ENCODE data around the gene HTN3.
"Not testable (repeated sequence)": the region's sequence is repeated elsewhere in the genome, so short reads cannot be mapped to it uniquely, and the experiment has no call there.

HTN3 gene

GRCh38 chr4:70028159-70028558 is at the start of gene HTN3:
TSS of gene HTN3 (plus strand) at chr4:70028459. CDS start at chr4:70030741, 2,282 bp downstream.
- DNase-seq = not testable (repeated sequence)

GRCh38 chr4:69984030-69984443 is 44.2 kb upstream of the HTN3 start:
- no peak for DNase-seq

- no peak for DNase-seq
Measured at GRCh38 chr4:69986663-69987062, 41.6 kb upstream of the HTN3 start.

- no peak for DNase-seq
Measured at GRCh38 chr4:69991016-69991415, 37.2 kb upstream of the HTN3 start.

GRCh38 chr4:69994782-69995181 is 33.5 kb upstream of the HTN3 start:
- no peak for DNase-seq

GRCh38 chr4:69995526-69996016 is 32.7 kb upstream of the HTN3 start, which contains the start of gene STATH:
TSS of gene STATH (plus strand) at chr4:69995966. CDS start at chr4:69998438, 2,472 bp downstream.
- DNase-seq = no peak

GRCh38 chr4:69999420-69999819 is 28.8 kb upstream of the HTN3 start:
- no peak for DNase-seq

GRCh38 chr4:70000711-70001110 is 27.5 kb upstream of the HTN3 start:
- DNase-seq = no peak

- DNase-seq = no peak
Measured at GRCh38 chr4:70002507-70002906, 25.8 kb upstream of the HTN3 start.

GRCh38 chr4:70008771-70009170 is 19.5 kb upstream of the HTN3 start:
- DNase-seq = no peak

- not testable (repeated sequence) for DNase-seq
Measured at GRCh38 chr4:70019006-70019405, 9.3 kb upstream of the HTN3 start.

GRCh38 chr4:70023218-70023617 is 5.0 kb upstream of the HTN3 start:
- DNase-seq = no peak

- DNase-seq = no peak
Measured at GRCh38 chr4:70027011-70027410, 1.2 kb upstream of the HTN3 start.

- not testable (repeated sequence) for DNase-seq
Measured at GRCh38 chr4:70037559-70037958, 9.3 kb downstream of the HTN3 start.

- not testable (repeated sequence) for DNase-seq
Measured at GRCh38 chr4:70039928-70040327, 11.7 kb downstream of the HTN3 start.

GRCh38 chr4:70041652-70042286 is 13.5 kb downstream of the HTN3 start:
- no peak for DNase-seq

GRCh38 chr4:70050138-70050537 is 21.9 kb downstream of the HTN3 start, which contains the start of gene HTN1:
TSS of gene HTN1 (plus strand) at chr4:70050438. CDS start at chr4:70053077, 2,639 bp downstream.
- not testable (repeated sequence) for DNase-seq

GRCh38 chr4:70056534-70056933 is 28.3 kb downstream of the HTN3 start:
- DNase-seq = not testable (repeated sequence)

GRCh38 chr4:70057651-70058050 is 29.4 kb downstream of the HTN3 start:
- DNase-seq = no peak

GRCh38 chr4:70059149-70059548 is 30.9 kb downstream of the HTN3 start:
- DNase-seq = no peak

GRCh38 chr4:70062000-70062399 is 33.7 kb downstream of the HTN3 start:
- no peak for DNase-seq

GRCh38 chr4:70080205-70080604 is 51.9 kb downstream of the HTN3 start:
- DNase-seq = no peak

Measured in activated effector memory CD4-positive, alpha-beta T cell treated with anti-CD3 and anti-CD28 coated beads, Interleukin-2, amount 50 U/mL, for 16 hours (primary cell).